BJ (cell line): ENCODE data around the gene CCL1. TPM values are rescaled to one million over a fixed set of nuclear protein-coding genes. Genes with fewer than 3 reads are reported as not detected.

Experiments used
- CTCF ChIA-PET: fragments of 350-600 bp; formaldehyde crosslinking; extraction: SDS; loops from one replicate; lab custom pipeline; 2021; ENCODE audit warnings: antibody characterized with exemption, inconsistent platforms; lab: Yijun Ruan, JAX
- POLR2A ChIA-PET: fragments of 300-600 bp; sonication (Branson Sonifier 250); formaldehyde crosslinking; extraction: SDS; loops from one replicate; lab custom pipeline; 2021; ENCODE audit warnings: antibody characterized with exemption; lab: Charles Lee
- DNase-seq: peaks from one replicate; pipeline ENCODE4 v3.0.0-alpha.2; 2011; ENCODE audit warnings: low read depth
- H3K27me3 ChIP-seq: 2 replicates; pipeline ENCODE4 v1.6.0; 2011; ENCODE audit warnings: low read length; ENCODE audit not compliant: control insufficient read depth, insufficient read depth
- H3K36me3 ChIP-seq: 2 replicates; pipeline ENCODE4 v1.5.1; 2011; ENCODE audit warnings: low read length; ENCODE audit not compliant: control insufficient read depth, insufficient read depth
- H3K4me3 ChIP-seq: 2 replicates; pipeline ENCODE4 v1.5.1; 2011; ENCODE audit warnings: low read depth, mild to moderate bottlenecking, control low read depth, low read length
- CTCF ChIP-seq: IDR thresholded peaks from 2 replicates; pipeline ENCODE4 v1.5.1; 2011; ENCODE audit warnings: low read depth, mild to moderate bottlenecking, control low read depth, inconsistent platforms, low read length, moderate library complexity; ENCODE audit not compliant: insufficient read depth
- polyA plus RNA-seq: library from polyadenylated mRNA; depleted of rRNA; stranded (reverse); fragments of >200 nt; gene quantifications from 2 replicates; pipeline ENCODE4 v1.2.3, GENCODE V29; 2011

CCL1 gene
- polyA plus RNA-seq, 1 experiment = not detected

- Histone ChIP-seq H3K4me3 (no peak overlapping the region), H3K27me3 (no peaks in the 10 kb centered on the region), H3K36me3 (no peaks in the 10 kb centered on the region)
- ChIA-PET CTCF (interaction anchor here (0.6 to 1.2 kb wide), 2 partner anchors 24 to 509 kb away, joined by 3 to 4 read pairs; no protein-coding TSS in a partner anchor), POLR2A (no interaction called here)
- TF ChIP-seq CTCF = no peak
- no peak for DNase-seq
Measured at GRCh38 chr17:34384822-34385605, 22.0 kb upstream of the CCL1 start.

- ChIA-PET CTCF (no interaction called here), POLR2A (no interaction called here)
- Histone ChIP-seq H3K36me3 (no peaks in the 10 kb centered on the region), H3K4me3 (no peak overlapping the region), H3K27me3 (no peaks in the 10 kb centered on the region)
- DNase-seq = no peak
- no peak for TF ChIP-seq CTCF
Measured at GRCh38 chr17:34384271-34384670, 21.2 kb upstream of the CCL1 start.

GRCh38 chr17:34383216-34383615 lies 20.2 kb upstream of the CCL1 start:
- no peak overlapping the region for H3K4me3 ChIP-seq
- no peak for DNase-seq
- CTCF ChIA-PET = interaction anchor here (1.0 to 1.8 kb wide), 3 partner anchors 9 to 241 kb away, joined by 3 to 8 read pairs (median 4); no protein-coding TSS in a partner anchor

GRCh38 chr17:34382621-34383124 lies 19.6 kb upstream of the CCL1 start:
- Histone ChIP-seq H3K36me3 (no peaks in the 10 kb centered on the region), H3K27me3 (no peaks in the 10 kb centered on the region; the same call in 1 of the 2 replicates), H3K4me3 (no peak overlapping the region)
- ChIA-PET CTCF (interaction anchor here (0.6 to 1.8 kb wide), 4 partner anchors 10 to 240 kb away, joined by 3 to 8 read pairs (median 4); no protein-coding TSS in a partner anchor), POLR2A (interaction anchor here (0.6 kb wide), 1 partner anchor 160 kb away, joined by 4 read pairs; no protein-coding TSS in a partner anchor)
- TF ChIP-seq CTCF = no peak
- no peak for DNase-seq

More at GRCh38 chr17:34383216-34383615, 20.2 kb upstream of the CCL1 start:
- TF ChIP-seq CTCF = no peak
- H3K27me3 ChIP-seq = no peaks in the 10 kb centered on the region; the same call in 1 of the 2 replicates
- no peaks in the 10 kb centered on the region for H3K36me3 ChIP-seq
- POLR2A ChIA-PET = no interaction called here

GRCh38 chr17:34379868-34380267 lies 16.8 kb upstream of the CCL1 start:
- CTCF ChIA-PET = interaction anchor here (0.6 kb wide), 1 partner anchor 299 kb away, joined by 3 read pairs; no protein-coding TSS in a partner anchor
- Histone ChIP-seq H3K4me3 (no peak overlapping the region), H3K36me3 (no peaks in the 10 kb centered on the region), H3K27me3 (no peaks in the 10 kb centered on the region; the same call in none of the 2 replicates)
- DNase-seq = no peak
- no peak for TF ChIP-seq CTCF
- POLR2A ChIA-PET = no interaction called here
